ENCODE measurements around the gene ZFP90.
A peak's percentile ranks its signal among the peaks of the same experiment; 100 is the strongest.
"Not testable (repeated sequence)": the region's sequence is repeated elsewhere in the genome, so short reads cannot be mapped to it uniquely, and the experiment has no call there.

The ZFP90 gene

GRCh38 chr16:68539711-68540239 is 684 bp downstream of the ZFP90 start:
- Histone ChIP-seq H2BK120ac (ENCODE audit: insufficient read depth, low read length, poor library complexity) (no peak overlapping the region), H3K27me3 (ENCODE audit: insufficient read depth, low read length) (no peaks in the 10 kb centered on the region), H3K4ac (ENCODE audit: low read depth, low read length) (peak overlapping the region; percentile 12), H3K79me2 (ENCODE audit: control insufficient read depth, insufficient read depth, low read length, poor library complexity) (peaks cover 8% of the 10 kb centered on the region), H3K27ac (ENCODE audit: low read depth, low read length) (no peak overlapping the region), H3K36me3 (ENCODE audit: control insufficient read depth in 1 of 2, insufficient read depth in 2 of 2, low read length in 2 of 2) (peaks cover 7 to 10% of the 10 kb centered on the region in 2 experiments), H3K79me1 (ENCODE audit: low read length) (peaks cover 9% of the 10 kb centered on the region), H4K8ac (ENCODE audit: low read depth, low read length) (peak overlapping the region; percentile 18), H3K14ac (ENCODE audit: low read length) (peak overlapping the region; percentile 41), H3K18ac (ENCODE audit: low read length) (peak overlapping the region; percentile 28), H3K4me3 (ENCODE audit: low read depth, low read length) (peak overlapping the region; percentile 76), H2AFZ (ENCODE audit: insufficient read depth, low read length, poor library complexity) (peak overlapping the region; percentile 32), H3K9me3 (ENCODE audit: insufficient read depth, low read depth, low read length) (no peaks in the 10 kb centered on the region), H2BK12ac (ENCODE audit: low read length) (no peak overlapping the region), H3K23ac (ENCODE audit: low read length) (no peak overlapping the region), H4K91ac (ENCODE audit: low read depth, low read length) (peak overlapping the region; percentile 78), H3K9ac (ENCODE audit: low read length) (peak overlapping the region; percentile 57), H3K4me1 (ENCODE audit: control insufficient read depth in 1 of 2, insufficient read depth in 2 of 2, low read length in 2 of 2) (peaks cover 0 to 4% of the 10 kb centered on the region in 2 experiments), H2BK5ac (ENCODE audit: low read depth, low read length, poor library complexity) (no peak overlapping the region), H4K12ac (ENCODE audit: low read depth, low read length) (peak overlapping the region; percentile 65), H2AK5ac (ENCODE audit: low read length) (peak overlapping the region; percentile 76), H3K4me2 (ENCODE audit: low read length) (peak overlapping the region; percentile 73)
- no CpG with 5 or more reads among the region's 19 CpGs for WGBS (ENCODE audit: extremely low coverage, insufficient coverage, insufficient read length)
- peak in 1 of 2 donors; percentile 14 for DNase-seq

GRCh38 chr16:68548947-68549346 is 9.9 kb downstream of the ZFP90 start:
- Histone ChIP-seq H3K79me1 (ENCODE audit: low read length) (no peaks in the 10 kb centered on the region), H4K8ac (ENCODE audit: low read depth, low read length) (no peak overlapping the region), H3K27ac (ENCODE audit: low read depth, low read length) (no peak overlapping the region), H3K27me3 (ENCODE audit: insufficient read depth, low read length) (no peaks in the 10 kb centered on the region), H3K9me3 (ENCODE audit: insufficient read depth, low read depth, low read length) (peaks cover 7% of the 10 kb centered on the region), H3K79me2 (ENCODE audit: control insufficient read depth, insufficient read depth, low read length, poor library complexity) (no peaks in the 10 kb centered on the region), H4K12ac (ENCODE audit: low read depth, low read length) (no peak overlapping the region), H3K36me3 (ENCODE audit: control insufficient read depth in 1 of 2, insufficient read depth in 2 of 2, low read length in 2 of 2) (peaks cover 25 to 37% of the 10 kb centered on the region in 2 experiments), H3K4me3 (ENCODE audit: low read depth, low read length) (no peak overlapping the region), H3K9ac (ENCODE audit: low read length) (no peak overlapping the region), H4K91ac (ENCODE audit: low read depth, low read length) (no peak overlapping the region), H2BK5ac (ENCODE audit: low read depth, low read length, poor library complexity) (no peak overlapping the region), H3K4me1 (ENCODE audit: control insufficient read depth in 1 of 2, insufficient read depth in 2 of 2, low read length in 2 of 2) (no peaks in the 10 kb centered on the region), H3K18ac (ENCODE audit: low read length) (no peak overlapping the region), H2BK120ac (ENCODE audit: insufficient read depth, low read length, poor library complexity) (no peak overlapping the region), H2AK5ac (ENCODE audit: low read length) (no peak overlapping the region), H3K23ac (ENCODE audit: low read length) (no peak overlapping the region), H2AFZ (ENCODE audit: insufficient read depth, low read length, poor library complexity) (no peak overlapping the region), H2BK12ac (ENCODE audit: low read length) (no peak overlapping the region), H3K4me2 (ENCODE audit: low read length) (no peak overlapping the region), H3K4ac (ENCODE audit: low read depth, low read length) (no peak overlapping the region), H3K14ac (ENCODE audit: low read length) (no peak overlapping the region)
- DNase-seq: no peak
- WGBS (ENCODE audit: extremely low coverage, insufficient coverage, insufficient read length): no CpG with 5 or more reads among the region's 4 CpGs

GRCh38 chr16:68553186-68553585 is 14.1 kb downstream of the ZFP90 start:
- H3K9ac ChIP-seq (ENCODE audit: low read length): no peak overlapping the region
- H3K27ac ChIP-seq (ENCODE audit: low read depth, low read length): no peak overlapping the region
- no peak overlapping the region for H3K4me2 ChIP-seq (ENCODE audit: low read length)
- H3K36me3 ChIP-seq (ENCODE audit: control insufficient read depth in 1 of 2, insufficient read depth in 2 of 2, low read length in 2 of 2): peaks cover 31 to 42% of the 10 kb centered on the region in 2 experiments
- no peaks in the 10 kb centered on the region for H3K27me3 ChIP-seq (ENCODE audit: insufficient read depth, low read length)
- H3K4me1 ChIP-seq (ENCODE audit: control insufficient read depth in 1 of 2, insufficient read depth in 2 of 2, low read length in 2 of 2): no peaks in the 10 kb centered on the region
- no peak overlapping the region for H3K4ac ChIP-seq (ENCODE audit: low read depth, low read length)
- no peak overlapping the region for H4K8ac ChIP-seq (ENCODE audit: low read depth, low read length)
- H3K14ac ChIP-seq (ENCODE audit: low read length): no peak overlapping the region
- no peak overlapping the region for H3K23ac ChIP-seq (ENCODE audit: low read length)
- no CpG with 5 or more reads among the region's 7 CpGs for WGBS (ENCODE audit: extremely low coverage, insufficient coverage, insufficient read length)
- peaks cover 14% of the 10 kb centered on the region for H3K9me3 ChIP-seq (ENCODE audit: insufficient read depth, low read depth, low read length)
- H3K4me3 ChIP-seq (ENCODE audit: low read depth, low read length): no peak overlapping the region
- no peak overlapping the region for H3K18ac ChIP-seq (ENCODE audit: low read length)
- H3K79me1 ChIP-seq (ENCODE audit: low read length): no peaks in the 10 kb centered on the region
- DNase-seq: no peak
- H4K12ac ChIP-seq (ENCODE audit: low read depth, low read length): no peak overlapping the region
- no peak overlapping the region for H2BK12ac ChIP-seq (ENCODE audit: low read length)
- H2AFZ ChIP-seq (ENCODE audit: insufficient read depth, low read length, poor library complexity): no peak overlapping the region
- H2AK5ac ChIP-seq (ENCODE audit: low read length): no peak overlapping the region
- no peak overlapping the region for H2BK120ac ChIP-seq (ENCODE audit: insufficient read depth, low read length, poor library complexity)
- no peak overlapping the region for H4K91ac ChIP-seq (ENCODE audit: low read depth, low read length)
- H3K79me2 ChIP-seq (ENCODE audit: control insufficient read depth, insufficient read depth, low read length, poor library complexity): no peaks in the 10 kb centered on the region
- H2BK5ac ChIP-seq (ENCODE audit: low read depth, low read length, poor library complexity): no peak overlapping the region

- not testable (repeated sequence) for H3K4me3 ChIP-seq (ENCODE audit: low read depth, low read length); H2BK5ac ChIP-seq (ENCODE audit: low read depth, low read length, poor library complexity); H2BK120ac ChIP-seq (ENCODE audit: insufficient read depth, low read length, poor library complexity); H3K23ac ChIP-seq (ENCODE audit: low read length); H3K14ac ChIP-seq (ENCODE audit: low read length); H2BK12ac ChIP-seq (ENCODE audit: low read length); H2AK5ac ChIP-seq (ENCODE audit: low read length); DNase-seq; H3K18ac ChIP-seq (ENCODE audit: low read length); H4K12ac ChIP-seq (ENCODE audit: low read depth, low read length); H3K4ac ChIP-seq (ENCODE audit: low read depth, low read length); H3K79me2 ChIP-seq (ENCODE audit: control insufficient read depth, insufficient read depth, low read length, poor library complexity); H3K4me2 ChIP-seq (ENCODE audit: low read length); H3K9ac ChIP-seq (ENCODE audit: low read length); H3K27ac ChIP-seq (ENCODE audit: low read depth, low read length); H4K91ac ChIP-seq (ENCODE audit: low read depth, low read length); H2AFZ ChIP-seq (ENCODE audit: insufficient read depth, low read length, poor library complexity); H4K8ac ChIP-seq (ENCODE audit: low read depth, low read length); H3K79me1 ChIP-seq (ENCODE audit: low read length); H3K4me1 ChIP-seq (ENCODE audit: control insufficient read depth in 1 of 2, insufficient read depth in 2 of 2, low read length in 2 of 2); H3K27me3 ChIP-seq (ENCODE audit: insufficient read depth, low read length)
- Histone ChIP-seq H3K36me3 (ENCODE audit: control insufficient read depth in 1 of 2, insufficient read depth in 2 of 2, low read length in 2 of 2) (peaks cover 17 to 37% of the 10 kb centered on the region in 2 experiments), H3K9me3 (ENCODE audit: insufficient read depth, low read depth, low read length) (peaks cover 23% of the 10 kb centered on the region)
- no CpG with 5 or more reads among the region's 2 CpGs for WGBS (ENCODE audit: extremely low coverage, insufficient coverage, insufficient read length)
Observed at GRCh38 chr16:68560341-68560740, 21.2 kb downstream of the ZFP90 start.
